ENCODE data around the gene GALNT7.

Gene GALNT7

DNA sequence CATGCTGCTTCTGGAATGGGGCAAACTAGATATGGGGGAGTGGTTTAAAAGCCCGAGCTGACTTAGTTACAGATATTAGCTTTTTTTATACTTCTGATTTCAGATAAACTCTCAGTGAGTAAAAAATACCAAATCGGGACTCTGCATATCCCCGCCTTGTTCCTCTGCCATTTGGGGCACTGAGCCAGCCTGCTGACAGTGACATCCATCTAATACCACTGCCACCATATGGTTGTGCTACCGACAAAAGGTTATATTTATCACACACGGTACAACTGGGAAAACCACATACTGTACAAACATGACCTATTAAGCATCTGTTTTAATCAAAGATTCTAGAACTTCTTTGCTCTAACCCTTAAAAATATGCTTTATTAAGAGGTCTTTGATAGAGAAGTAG lies 78.7 kb downstream of the GALNT7 start:
- H3K27ac ChIP-seq, result no peak overlapping the region
- POLR2A ChIA-PET (ENCODE audit: low non-redundant PET), result no interaction called here
- DNase-seq (ENCODE audit: low spot score), result no peak
- TF ChIP-seq, protein P1, sequence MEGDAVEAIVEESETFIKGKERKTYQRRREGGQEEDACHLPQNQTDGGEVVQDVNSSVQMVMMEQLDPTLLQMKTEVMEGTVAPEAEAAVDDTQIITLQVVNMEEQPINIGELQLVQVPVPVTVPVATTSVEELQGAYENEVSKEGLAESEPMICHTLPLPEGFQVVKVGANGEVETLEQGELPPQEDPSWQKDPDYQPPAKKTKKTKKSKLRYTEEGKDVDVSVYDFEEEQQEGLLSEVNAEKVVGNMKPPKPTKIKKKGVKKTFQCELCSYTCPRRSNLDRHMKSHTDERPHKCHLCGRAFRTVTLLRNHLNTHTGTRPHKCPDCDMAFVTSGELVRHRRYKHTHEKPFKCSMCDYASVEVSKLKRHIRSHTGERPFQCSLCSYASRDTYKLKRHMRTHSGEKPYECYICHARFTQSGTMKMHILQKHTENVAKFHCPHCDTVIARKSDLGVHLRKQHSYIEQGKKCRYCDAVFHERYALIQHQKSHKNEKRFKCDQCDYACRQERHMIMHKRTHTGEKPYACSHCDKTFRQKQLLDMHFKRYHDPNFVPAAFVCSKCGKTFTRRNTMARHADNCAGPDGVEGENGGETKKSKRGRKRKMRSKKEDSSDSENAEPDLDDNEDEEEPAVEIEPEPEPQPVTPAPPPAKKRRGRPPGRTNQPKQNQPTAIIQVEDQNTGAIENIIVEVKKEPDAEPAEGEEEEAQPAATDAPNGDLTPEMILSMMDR (conservative IDR thresholded peaks at IDR 0.05; ENCODE audit: low read depth), result no peak
- CTCF ChIA-PET, result no interaction called here

DNA sequence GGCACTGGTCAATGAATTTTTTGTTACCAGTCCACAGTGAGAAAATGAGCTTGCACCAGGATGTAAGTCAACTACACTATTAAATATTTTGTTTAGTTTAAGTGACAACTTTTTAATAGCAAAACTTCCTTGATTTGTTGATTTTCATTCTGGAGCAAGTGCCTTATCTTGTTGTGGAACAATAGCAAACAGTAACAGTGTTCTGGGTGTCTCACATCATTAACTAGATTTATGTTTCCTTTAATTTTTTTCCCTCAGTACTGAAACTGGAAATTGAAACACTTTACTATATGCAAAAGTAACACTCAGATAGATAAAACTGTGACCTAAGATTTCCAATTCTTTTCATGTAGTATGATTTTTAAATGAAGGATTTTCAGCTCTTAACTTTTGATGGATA lies 80.1 kb downstream of the GALNT7 start:
- TF ChIP-seq, protein P1 (conservative IDR thresholded peaks at IDR 0.05; ENCODE audit: low read depth), result no peak
- no peak for DNase-seq (ENCODE audit: low spot score)
- no peak overlapping the region for H3K27ac ChIP-seq
- ChIA-PET CTCF (interaction anchor here (0.6 kb wide), 1 partner anchor 21 kb away, joined by 3 read pairs; no protein-coding TSS in a partner anchor), POLR2A (ENCODE audit: low non-redundant PET) (no interaction called here)

DNA sequence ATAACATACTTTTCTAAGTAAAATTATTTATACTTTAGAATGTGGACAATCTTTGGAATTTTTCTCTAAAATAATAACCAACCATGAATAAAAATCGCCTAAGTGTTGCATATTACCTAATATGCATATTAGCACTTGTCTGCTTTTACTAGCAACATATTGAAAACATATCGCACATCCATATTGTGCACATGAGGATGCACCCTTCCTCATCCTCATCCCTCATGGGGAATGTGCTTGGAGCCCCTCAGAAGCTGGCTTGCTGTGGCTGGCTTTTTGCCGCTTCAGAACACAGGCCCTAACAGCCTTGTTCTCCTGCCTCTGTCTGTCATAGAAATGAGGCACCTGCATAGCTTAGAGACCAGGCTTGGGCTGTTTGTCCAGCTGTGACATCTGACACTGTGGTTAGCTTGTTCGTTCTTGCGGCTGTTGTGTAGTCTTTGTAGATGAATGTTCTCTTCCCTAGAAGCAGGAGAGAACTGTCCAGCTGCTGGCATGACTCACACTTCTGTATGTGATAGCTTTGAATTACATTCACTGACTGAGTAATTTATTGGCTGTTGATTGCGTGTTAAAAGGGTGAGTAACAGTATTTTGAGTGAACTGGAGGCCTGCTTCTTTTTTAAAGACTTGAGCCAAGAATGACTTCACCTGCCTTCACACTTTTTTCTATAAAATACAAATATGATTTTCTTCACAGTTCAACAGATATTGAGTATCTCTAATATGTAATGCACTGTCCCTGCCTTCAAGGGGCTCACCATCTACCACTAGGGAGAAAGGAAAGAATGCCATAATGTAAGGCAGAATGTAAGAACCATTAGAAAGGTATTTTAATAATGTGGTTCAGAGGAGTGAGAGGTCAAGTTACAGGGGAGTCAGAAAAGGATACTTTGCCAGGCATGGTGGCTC lies 83.7 kb downstream of the GALNT7 start:
- POLR2A ChIA-PET (ENCODE audit: low non-redundant PET), result interaction anchor here (0.6 kb wide), 1 partner anchor 15 kb away, joined by 4 read pairs; no protein-coding TSS in a partner anchor
- DNase-seq (ENCODE audit: low spot score), result peak; percentile 85
- H3K27ac ChIP-seq, result peak overlapping the region; percentile 86

DNA sequence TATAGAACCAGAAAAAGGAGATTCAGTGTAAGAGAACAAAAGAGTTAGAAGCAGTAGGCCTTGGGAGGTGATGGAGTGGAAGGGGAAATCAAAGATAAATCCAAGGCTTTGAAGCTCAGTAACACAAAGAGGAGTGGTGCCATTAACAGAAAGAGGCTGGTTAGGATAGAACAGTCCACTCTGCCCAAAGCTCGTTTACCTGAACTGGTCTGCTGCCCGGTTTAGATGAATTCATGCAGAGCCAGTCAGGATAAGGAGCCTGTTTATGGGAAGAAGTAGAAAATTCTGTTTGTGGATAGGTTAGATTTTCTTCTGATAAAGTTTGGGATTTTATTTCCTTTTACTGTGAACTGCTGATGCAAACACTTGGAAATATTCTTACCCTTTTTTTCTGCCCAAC lies 85.0 kb downstream of the GALNT7 start:
- ChIA-PET CTCF (no interaction called here), POLR2A (ENCODE audit: low non-redundant PET) (no interaction called here)
- DNase-seq (ENCODE audit: low spot score), result no peak
- TF ChIP-seq, protein P1 (conservative IDR thresholded peaks at IDR 0.05; ENCODE audit: low read depth), result no peak
- no peak overlapping the region for H3K27ac ChIP-seq

More for the DNA sequence above, 83.7 kb downstream of the GALNT7 start:
- CTCF ChIA-PET, result interaction anchor here (0.7 to 1.0 kb wide), 2 partner anchors 81 to 246 kb away, joined by 3 read pairs; no protein-coding TSS in a partner anchor
- TF ChIP-seq, protein P1 (conservative IDR thresholded peaks at IDR 0.05; ENCODE audit: low read depth), result no peak

DNA sequence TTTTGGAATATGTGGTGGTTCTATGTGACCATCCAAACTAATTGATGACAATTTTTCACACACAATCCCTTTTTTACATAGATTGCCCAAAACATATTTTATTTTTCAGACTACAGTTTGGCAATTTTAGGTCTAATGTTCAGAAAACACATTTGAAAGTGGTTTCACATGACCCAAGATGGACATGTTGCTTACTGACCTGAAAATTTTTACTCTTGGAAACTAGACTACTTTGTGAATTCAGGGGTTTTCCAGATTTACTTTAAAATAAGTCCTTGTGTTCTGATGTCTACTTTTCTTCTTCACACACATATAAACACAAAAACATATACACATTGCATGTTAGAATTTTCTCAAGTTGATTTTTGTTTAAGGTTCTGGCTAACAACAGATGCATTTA lies 86.0 kb downstream of the GALNT7 start:
- ChIA-PET CTCF (interaction anchor here (0.7 kb wide), 1 partner anchor 71 kb away, joined by 3 read pairs; no protein-coding TSS in a partner anchor), POLR2A (ENCODE audit: low non-redundant PET) (no interaction called here)
- no peak overlapping the region for H3K27ac ChIP-seq
- TF ChIP-seq, protein P1 (conservative IDR thresholded peaks at IDR 0.05; ENCODE audit: low read depth), result no peak
- DNase-seq (ENCODE audit: low spot score), result no peak

DNA sequence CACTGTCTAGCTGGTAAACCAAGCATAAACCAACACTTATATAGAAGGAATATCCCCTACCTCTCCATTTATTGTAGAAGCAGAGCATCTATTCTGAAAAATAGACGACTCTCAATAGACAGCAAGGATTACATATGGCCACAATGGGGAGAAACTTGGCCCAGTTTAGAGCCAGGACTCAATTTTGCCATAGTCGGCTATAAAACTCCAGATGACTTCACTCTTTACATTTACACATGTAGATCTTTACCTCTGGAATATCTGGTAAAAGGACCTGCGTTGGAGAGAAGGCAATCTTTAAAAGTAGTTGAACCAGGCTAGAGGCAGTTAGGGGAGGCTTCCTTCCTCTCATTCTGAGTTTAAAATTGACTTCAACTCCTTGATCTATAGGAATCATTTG lies 88.2 kb downstream of the GALNT7 start:
- ChIA-PET POLR2A (ENCODE audit: low non-redundant PET) (no interaction called here), CTCF (interaction anchor here (0.5 to 2.1 kb wide), 7 partner anchors 14 to 424 kb away, joined by 3 to 25 read pairs (median 4); no protein-coding TSS in a partner anchor)
- no peak overlapping the region for H3K27ac ChIP-seq
- TF ChIP-seq, protein P1 (conservative IDR thresholded peaks at IDR 0.05; ENCODE audit: low read depth), result no peak
- no peak for DNase-seq (ENCODE audit: low spot score)

Data from RWPE1 (cell line).